ENCODE results near the gene VIPR2. TPM values are rescaled to one million over a fixed set of nuclear protein-coding genes. Genes with fewer than 3 reads are reported as not detected.
"Not testable (repeated sequence)": the region's sequence is repeated elsewhere in the genome, so short reads cannot be mapped to it uniquely, and the experiment has no call there.

The VIPR2 gene
- 0.60 TPM for polyA plus RNA-seq (2013, experiment 1 of 2)
- polyA plus RNA-seq (2013, experiment 2 of 2) = 0.57 TPM

- Histone ChIP-seq H3K9ac (ENCODE audit: low read depth, low read length) (0 out of 2 replicates have a peak within 1 kb of the TSS, but pooled peaks have one; percentile 33), H3K27me3 (ENCODE audit: insufficient read depth, low read length) (peaks cover 48% of the 10 kb centered on the region), H3K36me3 (ENCODE audit: insufficient read depth, low read length) (no peaks in the 10 kb centered on the region), H3K4me1 (ENCODE audit: insufficient read depth, low read length) (peaks cover 24% of the 10 kb centered on the region), H3K9me3 (ENCODE audit: insufficient read depth, low read depth, low read length) (peaks cover 25% of the 10 kb centered on the region; the same call in 1 of the 2 replicates), H3K4me3 (ENCODE audit: low read length) (peak within 1 kb of the TSS; percentile 55), H3K27ac (ENCODE audit: low read depth, low read length) (no peak within 1 kb of the TSS)
- WGBS = 51% methylated on average over 78 of the region's 88 CpGs
Measured at GRCh38 chr7:159144758-159145489, at the start of gene VIPR2. Gene VIPR2 (minus strand): TSS chr7:159144867. CDS start chr7:159144771, 96 bp downstream.

DNA sequence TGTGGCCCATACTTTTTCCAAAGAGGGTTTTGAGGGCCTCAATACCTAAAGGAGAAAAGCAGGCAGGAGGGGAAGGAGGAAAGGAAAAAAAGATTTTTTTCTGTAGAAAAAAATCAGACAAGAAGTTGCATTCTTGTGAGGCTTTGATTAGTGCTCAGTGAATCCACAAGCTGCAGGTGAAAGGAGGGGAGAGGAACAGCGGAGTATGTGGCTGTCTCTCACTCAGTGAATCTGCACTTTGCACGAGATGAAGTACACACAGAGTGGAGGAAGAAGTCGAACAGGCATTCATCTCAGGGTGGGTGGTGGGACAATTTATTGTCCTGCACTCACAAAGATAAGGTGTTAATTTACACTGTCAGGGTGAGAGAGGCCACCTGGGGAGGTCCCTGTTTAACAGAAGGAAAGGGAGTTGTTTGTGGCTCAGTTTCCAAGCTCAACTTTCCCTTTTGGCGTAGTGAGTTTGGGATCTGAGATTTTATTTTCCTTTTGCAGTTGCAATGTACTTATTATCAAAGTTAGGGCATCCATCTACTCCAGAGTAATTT is 49.0 kb upstream of the VIPR2 start:
- no peak overlapping the region for H3K4me3 ChIP-seq (ENCODE audit: low read length)
- H3K27me3 ChIP-seq (ENCODE audit: insufficient read depth, low read length) = no peaks in the 10 kb centered on the region
- H3K9ac ChIP-seq (ENCODE audit: low read depth, low read length) = no peak overlapping the region
- peaks cover 92% of the 10 kb centered on the region for H3K9me3 ChIP-seq (ENCODE audit: insufficient read depth, low read depth, low read length)
- H3K36me3 ChIP-seq (ENCODE audit: insufficient read depth, low read length) = no peaks in the 10 kb centered on the region
- no peak overlapping the region for H3K27ac ChIP-seq (ENCODE audit: low read depth, low read length)
- no peaks in the 10 kb centered on the region for H3K4me1 ChIP-seq (ENCODE audit: insufficient read depth, low read length)
- 47% methylated on average over 4 of the region's 4 CpGs for WGBS

- peaks cover 92% of the 10 kb centered on the region for H3K9me3 ChIP-seq (ENCODE audit: insufficient read depth, low read depth, low read length)
- H3K36me3 ChIP-seq (ENCODE audit: insufficient read depth, low read length) = no peaks in the 10 kb centered on the region
- 71% methylated on average over 12 of the region's 13 CpGs for WGBS
Measured at GRCh38 chr7:159192725-159193453, 48.2 kb upstream of the VIPR2 start.

GRCh38 chr7:159192013-159192412 is 47.3 kb upstream of the VIPR2 start:
- Histone ChIP-seq H3K27me3 (ENCODE audit: insufficient read depth, low read length) (no peaks in the 10 kb centered on the region), H3K4me1 (ENCODE audit: insufficient read depth, low read length) (no peaks in the 10 kb centered on the region), H3K27ac (ENCODE audit: low read depth, low read length) (no peak overlapping the region), H3K9ac (ENCODE audit: low read depth, low read length) (no peak overlapping the region), H3K36me3 (ENCODE audit: insufficient read depth, low read length) (no peaks in the 10 kb centered on the region), H3K9me3 (ENCODE audit: insufficient read depth, low read depth, low read length) (peaks cover 92% of the 10 kb centered on the region), H3K4me3 (ENCODE audit: low read length) (no peak overlapping the region)
- 84% methylated on average over 3 of the region's 3 CpGs for WGBS

More at GRCh38 chr7:159192725-159193453, 48.2 kb upstream of the VIPR2 start:
- no peak overlapping the region for H3K4me3 ChIP-seq (ENCODE audit: low read length)
- no peak overlapping the region for H3K27ac ChIP-seq (ENCODE audit: low read depth, low read length)
- no peaks in the 10 kb centered on the region for H3K27me3 ChIP-seq (ENCODE audit: insufficient read depth, low read length)
- no peak overlapping the region for H3K9ac ChIP-seq (ENCODE audit: low read depth, low read length)
- H3K4me1 ChIP-seq (ENCODE audit: insufficient read depth, low read length) = no peaks in the 10 kb centered on the region

DNA sequence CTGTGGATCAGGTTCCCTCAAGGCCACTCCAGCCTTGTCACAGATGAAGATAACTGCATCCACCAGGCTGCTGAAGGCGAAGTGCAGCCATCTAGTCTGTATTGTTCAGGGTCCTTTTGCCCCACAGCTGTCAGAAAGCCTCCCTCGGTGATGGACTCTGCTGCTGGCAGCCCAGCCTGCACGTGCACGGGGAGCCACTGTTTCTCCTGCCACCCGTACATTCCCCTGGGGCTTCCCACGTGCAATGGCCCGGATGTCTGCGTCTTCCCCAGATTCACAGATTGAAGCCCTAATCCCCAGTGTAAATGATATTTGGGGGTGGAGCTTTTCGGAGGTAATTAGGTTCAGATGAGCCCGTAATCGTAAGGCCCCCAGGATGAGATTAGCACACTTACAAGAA is 46.6 kb upstream of the VIPR2 start:
- Histone ChIP-seq H3K9ac (ENCODE audit: low read depth, low read length) (no peak overlapping the region), H3K27me3 (ENCODE audit: insufficient read depth, low read length) (no peaks in the 10 kb centered on the region), H3K27ac (ENCODE audit: low read depth, low read length) (no peak overlapping the region), H3K9me3 (ENCODE audit: insufficient read depth, low read depth, low read length) (peaks cover 92% of the 10 kb centered on the region), H3K36me3 (ENCODE audit: insufficient read depth, low read length) (no peaks in the 10 kb centered on the region), H3K4me1 (ENCODE audit: insufficient read depth, low read length) (no peaks in the 10 kb centered on the region), H3K4me3 (ENCODE audit: low read length) (no peak overlapping the region)
- 74% methylated on average over 10 of the region's 11 CpGs for WGBS

DNA sequence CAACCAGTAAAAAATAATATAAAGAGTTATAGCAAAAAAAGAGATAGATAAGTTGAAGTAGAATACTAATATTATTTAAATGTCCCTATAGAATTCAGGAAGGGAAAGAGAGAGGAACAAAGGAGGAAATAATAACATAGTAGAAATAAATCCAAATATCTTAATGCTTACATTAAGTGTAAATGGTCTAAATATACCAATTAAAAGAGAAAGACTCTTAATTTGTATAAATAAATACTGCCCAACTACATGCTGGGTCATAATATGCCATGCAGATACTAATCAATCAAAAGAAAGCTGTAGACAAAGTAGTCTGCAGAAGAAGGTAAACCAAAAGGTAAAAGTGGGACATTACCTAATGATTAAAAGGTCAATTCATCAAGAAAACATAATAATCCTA is 43.3 kb upstream of the VIPR2 start:
- peaks cover 95% of the 10 kb centered on the region for H3K9me3 ChIP-seq (ENCODE audit: insufficient read depth, low read depth, low read length)
- H3K27me3 ChIP-seq (ENCODE audit: insufficient read depth, low read length) = no peaks in the 10 kb centered on the region
- no peaks in the 10 kb centered on the region for H3K4me1 ChIP-seq (ENCODE audit: insufficient read depth, low read length)
- no peaks in the 10 kb centered on the region for H3K36me3 ChIP-seq (ENCODE audit: insufficient read depth, low read length)
- H3K27ac ChIP-seq (ENCODE audit: low read depth, low read length) = no peak overlapping the region
- H3K4me3 ChIP-seq (ENCODE audit: low read length) = no peak overlapping the region
- H3K9ac ChIP-seq (ENCODE audit: low read depth, low read length) = no peak overlapping the region

GRCh38 chr7:159179241-159179640 is 34.6 kb upstream of the VIPR2 start:
- no peaks in the 10 kb centered on the region for H3K36me3 ChIP-seq (ENCODE audit: insufficient read depth, low read length)
- no peak overlapping the region for H3K27ac ChIP-seq (ENCODE audit: low read depth, low read length)
- 87% methylated on average over 6 of the region's 6 CpGs for WGBS
- no peaks in the 10 kb centered on the region for H3K27me3 ChIP-seq (ENCODE audit: insufficient read depth, low read length)
- no peak overlapping the region for H3K9ac ChIP-seq (ENCODE audit: low read depth, low read length)
- H3K4me1 ChIP-seq (ENCODE audit: insufficient read depth, low read length) = no peaks in the 10 kb centered on the region
- peaks cover 90% of the 10 kb centered on the region for H3K9me3 ChIP-seq (ENCODE audit: insufficient read depth, low read depth, low read length)
- H3K4me3 ChIP-seq (ENCODE audit: low read length) = no peak overlapping the region

DNA sequence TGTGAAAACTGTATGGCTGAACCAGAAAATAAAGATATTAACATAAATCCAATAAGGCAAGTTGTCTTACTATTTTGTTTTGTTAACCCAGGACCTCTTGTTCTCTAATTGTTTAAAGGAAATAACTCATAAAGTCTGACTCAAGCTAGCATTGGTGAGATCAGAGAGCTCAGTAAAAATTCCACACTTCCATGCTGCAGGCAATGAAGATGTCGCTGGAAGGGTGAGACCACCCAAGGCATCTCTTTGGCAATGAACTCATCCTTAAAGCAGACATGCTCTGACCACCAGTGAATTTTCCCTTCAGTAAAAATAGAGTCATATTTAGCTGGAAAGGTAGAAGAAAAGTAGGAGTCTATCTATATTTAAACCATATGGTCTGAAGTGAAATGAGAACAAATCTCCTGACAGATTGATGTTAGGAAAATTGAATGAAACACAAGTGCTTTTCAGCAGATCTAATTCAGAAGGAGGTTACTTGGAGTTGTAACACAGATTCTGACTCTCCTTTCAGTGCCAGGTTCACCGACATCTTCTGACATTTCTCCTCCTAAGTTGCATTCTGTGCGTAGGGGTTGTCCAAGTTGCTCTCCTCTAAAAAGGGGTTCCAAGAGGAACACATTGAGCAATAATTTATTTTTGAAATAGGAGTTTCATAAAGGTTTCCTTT is 32.8 kb upstream of the VIPR2 start:
- Histone ChIP-seq H3K36me3 (ENCODE audit: insufficient read depth, low read length) (no peaks in the 10 kb centered on the region), H3K27ac (ENCODE audit: low read depth, low read length) (no peak overlapping the region), H3K9ac (ENCODE audit: low read depth, low read length) (no peak overlapping the region), H3K9me3 (ENCODE audit: insufficient read depth, low read depth, low read length) (peaks cover 90% of the 10 kb centered on the region), H3K4me1 (ENCODE audit: insufficient read depth, low read length) (no peaks in the 10 kb centered on the region), H3K27me3 (ENCODE audit: insufficient read depth, low read length) (no peaks in the 10 kb centered on the region), H3K4me3 (ENCODE audit: low read length) (no peak overlapping the region)
- WGBS = 80% methylated on average over 3 of the region's 3 CpGs

DNA sequence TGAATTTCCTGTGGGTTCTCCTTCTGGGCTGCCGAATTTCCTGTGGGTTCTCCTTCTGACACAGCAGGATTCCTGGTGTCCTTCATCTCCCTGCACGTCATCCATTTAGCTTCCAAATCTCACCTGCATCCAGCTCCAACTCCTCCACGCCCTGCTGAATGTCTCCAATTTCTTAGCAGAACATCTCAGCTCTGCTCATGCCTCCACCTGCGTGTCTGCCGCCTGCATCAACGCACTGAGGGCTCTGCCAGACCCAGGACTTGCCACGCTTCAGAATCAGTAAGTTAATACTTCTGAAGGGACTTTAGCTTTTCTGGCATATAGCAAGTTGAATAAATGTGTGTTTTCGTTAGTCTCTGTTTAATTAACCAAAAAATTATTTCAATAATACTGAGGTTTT is 31.1 kb upstream of the VIPR2 start:
- 74% methylated on average over 7 of the region's 8 CpGs for WGBS
- no peaks in the 10 kb centered on the region for H3K36me3 ChIP-seq (ENCODE audit: insufficient read depth, low read length)
- no peaks in the 10 kb centered on the region for H3K4me1 ChIP-seq (ENCODE audit: insufficient read depth, low read length)

DNA sequence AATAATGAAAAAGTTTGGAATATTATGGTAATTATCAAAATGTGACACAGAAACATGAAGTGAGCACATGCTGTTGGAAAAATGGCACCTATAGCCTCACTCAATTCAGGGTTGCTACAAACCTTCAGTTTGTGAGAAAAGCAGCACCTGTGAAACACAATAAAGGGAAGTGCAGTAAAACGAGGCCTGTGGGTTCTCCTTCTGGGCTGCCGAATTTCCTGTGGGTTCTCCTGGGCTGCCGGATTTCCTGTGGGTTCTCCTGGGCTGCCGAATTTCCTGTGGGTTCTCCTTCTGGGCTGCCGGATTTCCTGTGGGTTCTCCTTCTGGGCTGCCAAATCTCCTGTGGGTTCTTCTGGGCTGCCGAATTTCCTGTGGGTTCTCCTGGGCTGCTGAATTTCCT is 30.4 kb upstream of the VIPR2 start:
- not testable (repeated sequence) for H3K27ac ChIP-seq (ENCODE audit: low read depth, low read length); H3K4me1 ChIP-seq (ENCODE audit: insufficient read depth, low read length); H3K4me3 ChIP-seq (ENCODE audit: low read length); H3K36me3 ChIP-seq (ENCODE audit: insufficient read depth, low read length); H3K9ac ChIP-seq (ENCODE audit: low read depth, low read length); H3K27me3 ChIP-seq (ENCODE audit: insufficient read depth, low read length)
- WGBS = 84% methylated on average over 6 of the region's 6 CpGs
- peaks cover 82% of the 10 kb centered on the region for H3K9me3 ChIP-seq (ENCODE audit: insufficient read depth, low read depth, low read length)

More for the DNA sequence above, 31.1 kb upstream of the VIPR2 start:
- peaks cover 82% of the 10 kb centered on the region for H3K9me3 ChIP-seq (ENCODE audit: insufficient read depth, low read depth, low read length)
- no peak overlapping the region for H3K9ac ChIP-seq (ENCODE audit: low read depth, low read length)
- H3K27me3 ChIP-seq (ENCODE audit: insufficient read depth, low read length) = no peaks in the 10 kb centered on the region
- H3K4me3 ChIP-seq (ENCODE audit: low read length) = no peak overlapping the region
- no peak overlapping the region for H3K27ac ChIP-seq (ENCODE audit: low read depth, low read length)

DNA sequence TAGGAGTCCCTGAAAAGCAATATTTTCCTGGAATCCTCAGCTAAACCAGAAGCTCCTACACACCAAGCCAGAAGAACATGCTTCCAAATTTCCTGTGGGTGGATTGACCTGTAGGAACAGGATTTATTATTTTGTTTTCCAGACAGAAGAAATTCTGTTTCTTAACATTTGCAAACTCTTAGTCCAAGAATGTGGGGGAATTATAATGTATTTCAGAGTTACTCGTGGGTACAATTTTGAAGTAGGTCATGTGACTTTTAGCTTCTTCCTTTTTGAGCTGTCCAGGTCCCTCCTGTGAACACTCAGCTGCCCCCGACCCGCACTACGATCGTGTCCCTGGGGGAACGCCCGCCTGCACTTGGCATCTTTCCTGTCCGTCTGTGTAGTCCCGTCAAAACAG is 27.7 kb upstream of the VIPR2 start:
- no peaks in the 10 kb centered on the region for H3K4me1 ChIP-seq (ENCODE audit: insufficient read depth, low read length)
- no peak overlapping the region for H3K27ac ChIP-seq (ENCODE audit: low read depth, low read length)
- no peaks in the 10 kb centered on the region for H3K27me3 ChIP-seq (ENCODE audit: insufficient read depth, low read length)
- peaks cover 86% of the 10 kb centered on the region for H3K9me3 ChIP-seq (ENCODE audit: insufficient read depth, low read depth, low read length)
- no peak overlapping the region for H3K4me3 ChIP-seq (ENCODE audit: low read length)
- no peak overlapping the region for H3K9ac ChIP-seq (ENCODE audit: low read depth, low read length)
- no peaks in the 10 kb centered on the region for H3K36me3 ChIP-seq (ENCODE audit: insufficient read depth, low read length)
- 94% methylated on average over 9 of the region's 9 CpGs for WGBS
